ENCODE results near the gene ADAMTS19.

ADAMTS19 gene

DNA sequence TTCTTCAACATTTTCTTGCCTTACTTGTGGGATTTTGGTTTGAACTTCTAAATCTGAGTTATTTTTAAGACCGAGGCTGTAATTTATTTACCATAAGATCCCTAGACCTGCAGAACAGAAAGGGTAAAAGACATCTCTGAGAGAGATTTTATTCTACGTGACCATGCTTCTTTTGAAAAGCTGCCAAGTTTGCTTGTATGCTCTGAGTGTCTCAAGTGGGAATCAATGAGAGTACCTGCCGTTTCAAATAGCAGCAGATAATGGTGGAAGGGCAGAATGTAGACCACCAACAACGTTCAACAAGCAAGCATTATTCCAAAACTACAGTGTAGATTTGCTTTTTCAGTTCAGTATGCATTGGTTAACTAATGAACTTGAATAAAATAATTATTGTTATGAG is 179.2 kb downstream of the ADAMTS19 start:
- Histone ChIP-seq H3K79me2 (ENCODE audit: control insufficient read depth, low read length) (no peaks in the 10 kb centered on the region), H3K4me1 (ENCODE audit: control insufficient read depth, low read length) (no peaks in the 10 kb centered on the region), H3K36me3 (ENCODE audit: control insufficient read depth, low read length) (no peaks in the 10 kb centered on the region), H3K9me2 (replicated peaks; ENCODE audit: control insufficient read depth, low read length) (no peaks in the 10 kb centered on the region), H4K20me1 (ENCODE audit: control insufficient read depth, insufficient read depth, low read depth, low read length) (no peaks in the 10 kb centered on the region), H3K27me3 (ENCODE audit: control insufficient read depth, low read length) (no peaks in the 10 kb centered on the region), H3F3A (ENCODE audit: control insufficient read depth, insufficient read depth) (no peaks in the 10 kb centered on the region), H3K4me2 (ENCODE audit: low read length) (no peak overlapping the region), H3K27ac (ENCODE audit: low read depth, low read length) (no peak overlapping the region), H3K9me3 (ENCODE audit: control insufficient read depth, insufficient read depth, low read length) (no peaks in the 10 kb centered on the region), H3K4me3 (ENCODE audit: low read length) (no peak overlapping the region)
- TF ChIP-seq, protein P1, sequence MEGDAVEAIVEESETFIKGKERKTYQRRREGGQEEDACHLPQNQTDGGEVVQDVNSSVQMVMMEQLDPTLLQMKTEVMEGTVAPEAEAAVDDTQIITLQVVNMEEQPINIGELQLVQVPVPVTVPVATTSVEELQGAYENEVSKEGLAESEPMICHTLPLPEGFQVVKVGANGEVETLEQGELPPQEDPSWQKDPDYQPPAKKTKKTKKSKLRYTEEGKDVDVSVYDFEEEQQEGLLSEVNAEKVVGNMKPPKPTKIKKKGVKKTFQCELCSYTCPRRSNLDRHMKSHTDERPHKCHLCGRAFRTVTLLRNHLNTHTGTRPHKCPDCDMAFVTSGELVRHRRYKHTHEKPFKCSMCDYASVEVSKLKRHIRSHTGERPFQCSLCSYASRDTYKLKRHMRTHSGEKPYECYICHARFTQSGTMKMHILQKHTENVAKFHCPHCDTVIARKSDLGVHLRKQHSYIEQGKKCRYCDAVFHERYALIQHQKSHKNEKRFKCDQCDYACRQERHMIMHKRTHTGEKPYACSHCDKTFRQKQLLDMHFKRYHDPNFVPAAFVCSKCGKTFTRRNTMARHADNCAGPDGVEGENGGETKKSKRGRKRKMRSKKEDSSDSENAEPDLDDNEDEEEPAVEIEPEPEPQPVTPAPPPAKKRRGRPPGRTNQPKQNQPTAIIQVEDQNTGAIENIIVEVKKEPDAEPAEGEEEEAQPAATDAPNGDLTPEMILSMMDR (IDR thresholded peaks at IDR 0.05; ENCODE audit: low read depth, low read length, poor library complexity, severe bottlenecking) = no peak
- TF ChIP-seq EZH2phosphoT487 (IDR thresholded peaks at IDR 0.05; ENCODE audit: borderline replicate concordance, low read length) = no peak

DNA sequence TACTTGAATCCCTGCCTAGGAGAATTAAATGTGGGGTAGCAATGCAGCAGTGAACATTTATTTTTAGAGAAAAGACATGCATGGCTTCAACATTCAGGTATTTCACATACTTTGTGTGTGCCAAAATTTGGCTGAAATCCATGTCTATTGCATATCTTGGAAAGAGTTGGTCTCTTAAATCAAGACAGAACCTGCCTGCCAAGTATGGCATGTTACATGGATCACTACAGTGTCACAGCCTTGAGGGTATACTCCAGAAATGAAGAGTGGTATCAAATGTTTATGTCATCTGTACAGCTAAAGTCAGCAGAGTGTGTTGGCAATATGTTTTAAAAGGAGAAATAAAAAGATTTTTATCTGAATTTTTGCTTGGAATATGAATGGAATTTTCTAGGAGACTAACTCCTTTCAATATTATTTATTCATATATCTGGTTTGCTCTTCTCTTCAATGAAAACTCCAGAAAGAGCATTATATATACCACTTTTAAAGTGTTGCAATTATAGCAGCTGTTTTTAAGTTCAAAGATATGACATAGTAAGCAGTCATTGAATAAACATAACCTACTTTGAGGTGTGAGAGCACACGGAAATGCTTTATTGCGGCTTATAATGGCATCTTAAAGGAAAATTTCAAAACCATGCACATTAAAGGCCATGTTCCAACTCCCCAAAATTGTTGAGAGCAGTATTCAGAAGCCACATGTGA is 192.4 kb downstream of the ADAMTS19 start:
- Histone ChIP-seq H3K27ac (ENCODE audit: low read depth, low read length) (no peak overlapping the region), H3K4me1 (ENCODE audit: control insufficient read depth, low read length) (no peaks in the 10 kb centered on the region), H3K9me2 (replicated peaks; ENCODE audit: control insufficient read depth, low read length) (no peaks in the 10 kb centered on the region), H3K4me2 (ENCODE audit: low read length) (no peak overlapping the region), H3K36me3 (ENCODE audit: control insufficient read depth, low read length) (no peaks in the 10 kb centered on the region), H3K4me3 (ENCODE audit: low read length) (no peak overlapping the region), H3F3A (ENCODE audit: control insufficient read depth, insufficient read depth) (no peaks in the 10 kb centered on the region), H3K27me3 (ENCODE audit: control insufficient read depth, low read length) (no peaks in the 10 kb centered on the region), H3K79me2 (ENCODE audit: control insufficient read depth, low read length) (no peaks in the 10 kb centered on the region), H3K9me3 (ENCODE audit: control insufficient read depth, insufficient read depth, low read length) (no peaks in the 10 kb centered on the region), H4K20me1 (ENCODE audit: control insufficient read depth, insufficient read depth, low read depth, low read length) (no peaks in the 10 kb centered on the region)
- TF ChIP-seq, protein P1 (IDR thresholded peaks at IDR 0.05; ENCODE audit: low read depth, low read length, poor library complexity, severe bottlenecking) = no peak
- no peak for TF ChIP-seq EZH2phosphoT487 (IDR thresholded peaks at IDR 0.05; ENCODE audit: borderline replicate concordance, low read length)

DNA sequence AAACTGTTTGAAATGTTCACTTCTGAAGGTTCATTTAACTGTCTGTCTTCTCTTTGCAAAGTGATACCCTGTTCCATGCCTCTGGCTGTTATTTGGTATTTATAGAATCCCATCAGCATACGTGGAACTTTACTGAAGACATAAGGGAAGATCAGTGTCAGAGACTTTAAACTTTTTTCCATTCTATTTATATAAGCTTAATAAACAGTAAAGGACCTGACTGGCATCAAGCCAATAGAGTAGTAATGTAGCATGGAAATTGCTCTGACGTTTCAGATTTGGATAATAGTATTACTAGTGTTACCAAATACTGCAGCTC is 192.9 kb downstream of the ADAMTS19 start:
- H3K9me3 ChIP-seq (ENCODE audit: control insufficient read depth, insufficient read depth, low read length) = no peaks in the 10 kb centered on the region
- H3K27ac ChIP-seq (ENCODE audit: low read depth, low read length) = no peak overlapping the region
- no peak overlapping the region for H3K4me2 ChIP-seq (ENCODE audit: low read length)
- no peak for TF ChIP-seq EZH2phosphoT487 (IDR thresholded peaks at IDR 0.05; ENCODE audit: borderline replicate concordance, low read length)
- TF ChIP-seq, protein P1 (IDR thresholded peaks at IDR 0.05; ENCODE audit: low read depth, low read length, poor library complexity, severe bottlenecking) = no peak
- no peaks in the 10 kb centered on the region for H3K27me3 ChIP-seq (ENCODE audit: control insufficient read depth, low read length)
- H4K20me1 ChIP-seq (ENCODE audit: control insufficient read depth, insufficient read depth, low read depth, low read length) = no peaks in the 10 kb centered on the region
- H3K4me1 ChIP-seq (ENCODE audit: control insufficient read depth, low read length) = no peaks in the 10 kb centered on the region
- no peaks in the 10 kb centered on the region for H3K79me2 ChIP-seq (ENCODE audit: control insufficient read depth, low read length)
- no peak overlapping the region for H3K4me3 ChIP-seq (ENCODE audit: low read length)
- H3K36me3 ChIP-seq (ENCODE audit: control insufficient read depth, low read length) = no peaks in the 10 kb centered on the region
- H3F3A ChIP-seq (ENCODE audit: control insufficient read depth, insufficient read depth) = no peaks in the 10 kb centered on the region
- H3K9me2 ChIP-seq (replicated peaks; ENCODE audit: control insufficient read depth, low read length) = no peaks in the 10 kb centered on the region
